H9 (cell line): ENCODE measurements around the gene GRHPR. TPM values are rescaled to one million over a fixed set of nuclear protein-coding genes. Genes with fewer than 3 reads are reported as not detected.

Experiments used
- DNase-seq: peaks from one replicate; pipeline ENCODE4 v3.0.0-alpha.2; 2017
- H2AFZ ChIP-seq: one replicate; pipeline ENCODE4 v1.6.1; 2013; ENCODE audit warnings: mild to moderate bottlenecking, low read length, control low read depth, moderate library complexity
- H2AK5ac ChIP-seq: 2 replicates; pipeline ENCODE4 v1.6.1; 2013; ENCODE audit warnings: low read length, control low read depth, mixed read lengths; ENCODE audit not compliant: insufficient read length
- H2BK120ac ChIP-seq: one replicate; pipeline ENCODE4 v1.6.1; 2013; ENCODE audit warnings: low read depth, mild to moderate bottlenecking, low read length, control low read depth, inconsistent platforms; ENCODE audit not compliant: poor library complexity, severe bottlenecking
- H2BK12ac ChIP-seq: 2 replicates; pipeline ENCODE4 v1.6.1; 2013; ENCODE audit warnings: low read length, control low read depth, mixed read lengths, low read depth; ENCODE audit not compliant: insufficient read length
- H2BK15ac ChIP-seq: 2 replicates; pipeline ENCODE4 v1.6.1; 2013; ENCODE audit warnings: low read depth, low read length, control low read depth
- H2BK20ac ChIP-seq: one replicate; pipeline ENCODE4 v1.6.1; 2013; ENCODE audit warnings: low read depth, mild to moderate bottlenecking, low read length, control low read depth, inconsistent platforms; ENCODE audit not compliant: poor library complexity, severe bottlenecking
- H2BK5ac ChIP-seq: 2 replicates; pipeline ENCODE4 v1.6.1; 2013; ENCODE audit warnings: low read length, control low read depth, mixed read lengths; ENCODE audit not compliant: insufficient read length
- H3K14ac ChIP-seq: 2 replicates; pipeline ENCODE4 v1.6.1; 2013; ENCODE audit warnings: low read length, control low read depth; ENCODE audit not compliant: insufficient read depth
- H3K18ac ChIP-seq: 2 replicates; pipeline ENCODE4 v1.6.1; 2013; ENCODE audit warnings: low read depth, mild to moderate bottlenecking, mixed read lengths, low read length, control low read depth; ENCODE audit not compliant: insufficient read length
- H3K23ac ChIP-seq: 2 replicates; pipeline ENCODE4 v1.6.1; 2013; ENCODE audit warnings: low read length, control low read depth, mixed read lengths, low read depth; ENCODE audit not compliant: insufficient read length
- H3K23me2 ChIP-seq: 2 replicates; pipeline ENCODE4 v1.6.1; 2013; ENCODE audit warnings: low read depth, mild to moderate bottlenecking, mixed read lengths, low read length, control low read depth; ENCODE audit not compliant: insufficient read length, poor library complexity, severe bottlenecking
- H3K27ac ChIP-seq: 2 replicates; pipeline ENCODE4 v1.5.1; 2013; ENCODE audit warnings: low read length, control low read depth, mixed read lengths, low read depth; ENCODE audit not compliant: insufficient read length
- H3K27me3 ChIP-seq: 2 replicates; pipeline ENCODE4 v1.6.1; 2013; ENCODE audit warnings: low read length, control low read depth, inconsistent platforms; ENCODE audit not compliant: insufficient read depth
- H3K4ac ChIP-seq: 2 replicates; pipeline ENCODE4 v1.6.1; 2013; ENCODE audit warnings: low read depth, mild to moderate bottlenecking, control low read depth, inconsistent platforms, low read length, moderate library complexity
- H3K4me1 ChIP-seq: 2 replicates; pipeline ENCODE4 v1.6.1; 2013; ENCODE audit warnings: low read length, control low read depth, inconsistent platforms; ENCODE audit not compliant: insufficient read depth
- H3K4me2 ChIP-seq: 2 replicates; pipeline ENCODE4 v1.6.1; 2013; ENCODE audit warnings: low read length, control low read depth, mixed read lengths; ENCODE audit not compliant: insufficient read length, insufficient read depth
- H3K56ac ChIP-seq: 2 replicates; pipeline ENCODE4 v1.6.1; 2013; ENCODE audit warnings: low read depth, mild to moderate bottlenecking, mixed read lengths, low read length, control low read depth; ENCODE audit not compliant: insufficient read length
- H3K79me1 ChIP-seq: 2 replicates; pipeline ENCODE4 v1.6.1; 2013; ENCODE audit warnings: low read depth, mild to moderate bottlenecking, moderate library complexity, low read length, control low read depth, inconsistent platforms; ENCODE audit not compliant: insufficient read depth, poor library complexity, severe bottlenecking
- H3K79me2 ChIP-seq: 2 replicates; pipeline ENCODE4 v1.6.1; 2013; ENCODE audit warnings: low read length, control low read depth, inconsistent platforms; ENCODE audit not compliant: insufficient read depth
- H3K9ac ChIP-seq: 2 replicates; pipeline ENCODE4 v1.6.1; 2013; ENCODE audit warnings: low read length, control low read depth, mixed read lengths; ENCODE audit not compliant: insufficient read length; ENCODE audit errors: extremely low read depth
- H3K9me3 ChIP-seq: one replicate; pipeline ENCODE4 v1.6.1; 2013; ENCODE audit warnings: low read depth, low read length, inconsistent platforms; ENCODE audit not compliant: control insufficient read depth
- H3T11ph ChIP-seq: one replicate; pipeline ENCODE4 v1.6.1; 2013; ENCODE audit warnings: mild to moderate bottlenecking, low read length, control low read depth, inconsistent platforms
- H4K20me1 ChIP-seq: one replicate; pipeline ENCODE4 v1.6.1; 2013; ENCODE audit not compliant: control insufficient read depth, insufficient read length, insufficient read depth
- H4K5ac ChIP-seq: 2 replicates; pipeline ENCODE4 v1.6.1; 2013; ENCODE audit warnings: low read depth, mild to moderate bottlenecking, mixed read lengths, low read length, control low read depth; ENCODE audit not compliant: insufficient read length
- H4K8ac ChIP-seq: replicated peaks from 2 replicates; pipeline ENCODE4 v1.6.1; 2013; ENCODE audit warnings: low read length, control low read depth, mixed read lengths, low read depth; ENCODE audit not compliant: insufficient read length
- H4K91ac ChIP-seq: 2 replicates; pipeline ENCODE4 v1.6.1; 2013; ENCODE audit warnings: low read depth, mild to moderate bottlenecking, moderate library complexity, mixed read lengths, low read length, control low read depth; ENCODE audit not compliant: insufficient read length
- H3K27ac Mint-ChIP-seq, 3 experiments: 2 replicates in 2 of 3; 3 replicates in 1 of 3; pipeline ENCODE4 v1.8.0; 2020 to 2021; ENCODE audit warnings: mixed read lengths in 3 of 3, mild to moderate bottlenecking in 1 of 3, moderate library complexity in 1 of 3
- H3K27me3 Mint-ChIP-seq: 2 replicates; pipeline ENCODE4 v1.8.0; 2021; ENCODE audit warnings: low read depth, mild to moderate bottlenecking, moderate library complexity, mixed read lengths
- H3K36me3 Mint-ChIP-seq, 3 experiments: 2 replicates in 2 of 3; 3 replicates in 1 of 3; pipeline ENCODE4 v1.8.0; 2020 to 2021; ENCODE audit warnings: low read depth in 3 of 3, mixed read lengths in 3 of 3; ENCODE audit not compliant: insufficient read depth in 1 of 3
- H3K4me1 Mint-ChIP-seq, 2 experiments: 2 replicates each; pipeline ENCODE4 v1.8.0; 2020; ENCODE audit warnings: mixed read lengths in 2 of 2
- H3K4me3 Mint-ChIP-seq, 2 experiments: 2 replicates in 1 of 2; 3 replicates in 1 of 2; pipeline ENCODE4 v1.8.0; 2020 to 2021; ENCODE audit warnings: mild to moderate bottlenecking in 2 of 2, mixed read lengths in 2 of 2, moderate library complexity in 1 of 2
- H3K9me3 Mint-ChIP-seq, 2 experiments: 2 replicates in 1 of 2; 3 replicates in 1 of 2; pipeline ENCODE4 v1.8.0; 2020; ENCODE audit warnings: mild to moderate bottlenecking in 2 of 2, mixed read lengths in 2 of 2, moderate library complexity in 1 of 2
- CTCF ChIP-seq: fragments of 200-600 bp; sonication (generic); conservative IDR thresholded peaks from 3 replicates; pipeline ENCODE4 v1.8.0; 2021; ENCODE audit warnings: antibody characterized with exemption, mild to moderate bottlenecking
- WGBS: extraction: QIAGEN DNeasy Blood & Tissue Kit; methylation state at CpG from one replicate; pipeline ENCODE4 v1.1.7; 2013; ENCODE audit warnings: missing lambda C conversion rate, low lambda C conversion rate, mixed read lengths; ENCODE audit not compliant: insufficient read length; ENCODE audit errors: extremely low coverage; 5-methylcytosine and 5-hydroxymethylcytosine counted together
- total RNA-seq: library from RNA; stranded (reverse); gene quantifications from 2 replicates; pipeline ENCODE4 v1.2.1, GENCODE V29; 2021

GRHPR gene
- total RNA-seq, 1 experiment from 2014 or later, result 97.9 TPM

GRCh38 chr9:37382982-37383357 lies 39.5 kb upstream of the GRHPR start:
- H4K91ac ChIP-seq, result no peak overlapping the region
- no peaks in the 10 kb centered on the region for H4K20me1 ChIP-seq
- no peaks in the 10 kb centered on the region for H3K9me3 Mint-ChIP-seq
- H3K27ac ChIP-seq, result no peak overlapping the region
- no peaks in the 10 kb centered on the region; the same call in 1 of the 2 replicates for H3K4me1 ChIP-seq
- no peak overlapping the region for H3T11ph ChIP-seq
- no peak overlapping the region for H3K27ac Mint-ChIP-seq
- no peak for DNase-seq
- no peak overlapping the region for H3K4me3 Mint-ChIP-seq
- H3K27me3 ChIP-seq, result no peaks in the 10 kb centered on the region
- WGBS, result no CpG with 5 or more reads among the region's 5 CpGs
- H2BK12ac ChIP-seq, result no peak overlapping the region
- peaks cover 3% of the 10 kb centered on the region in 2 experiments; a peak in 1 of 4 replicates for H3K4me1 Mint-ChIP-seq
- no peak overlapping the region for H2BK15ac ChIP-seq
- no peak overlapping the region for H3K4me2 ChIP-seq
- H4K5ac ChIP-seq, result no peak overlapping the region
- 0 out of 7 replicates have a peak, but pooled peaks cover 0 to 3% (median 0%) of the 10 kb centered on the region in 3 experiments for H3K36me3 Mint-ChIP-seq
- H2AK5ac ChIP-seq, result no peak overlapping the region
- no peak overlapping the region for H3K23ac ChIP-seq
- no peak overlapping the region for H2BK20ac ChIP-seq
- no peaks in the 10 kb centered on the region for H3K9me3 ChIP-seq
- no peak overlapping the region for H2BK120ac ChIP-seq
- H3K56ac ChIP-seq, result no peak overlapping the region
- no peak overlapping the region for H3K4ac ChIP-seq
- H3K9ac ChIP-seq, result no peak overlapping the region
- no peak overlapping the region for H4K8ac ChIP-seq
- H2AFZ ChIP-seq, result no peak overlapping the region
- no peak for TF ChIP-seq CTCF
- H3K23me2 ChIP-seq, result no peaks in the 10 kb centered on the region
- no peaks in the 10 kb centered on the region for H3K79me1 ChIP-seq
- no peaks in the 10 kb centered on the region for H3K79me2 ChIP-seq
- no peak overlapping the region for H3K14ac ChIP-seq
- H3K18ac ChIP-seq, result no peak overlapping the region
- H2BK5ac ChIP-seq, result no peak overlapping the region
- H3K27me3 Mint-ChIP-seq, result no peaks in the 10 kb centered on the region
